ENCODE measurements around the gene RALGPS1.

DNA sequence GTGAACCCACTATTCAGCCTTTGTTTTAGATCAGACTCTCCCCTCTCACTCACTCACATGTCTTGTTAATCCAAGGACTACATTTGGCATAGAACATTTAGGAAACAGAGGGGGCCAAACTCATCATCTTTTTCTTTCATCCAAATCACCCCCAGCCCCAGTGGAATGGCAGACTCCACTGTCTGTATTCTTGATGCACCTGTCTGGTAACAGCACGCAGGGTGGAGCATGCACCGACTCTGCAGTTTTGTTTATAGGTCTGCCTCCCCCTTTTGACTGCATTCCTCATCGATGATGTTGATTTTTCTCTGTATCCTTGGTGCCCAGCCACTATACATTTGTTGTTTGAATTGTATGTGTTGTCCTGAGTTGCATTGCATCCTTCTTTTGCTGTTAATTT lies 141.9 kb downstream of the RALGPS1 start:
- TF ChIP-seq, protein P1, sequence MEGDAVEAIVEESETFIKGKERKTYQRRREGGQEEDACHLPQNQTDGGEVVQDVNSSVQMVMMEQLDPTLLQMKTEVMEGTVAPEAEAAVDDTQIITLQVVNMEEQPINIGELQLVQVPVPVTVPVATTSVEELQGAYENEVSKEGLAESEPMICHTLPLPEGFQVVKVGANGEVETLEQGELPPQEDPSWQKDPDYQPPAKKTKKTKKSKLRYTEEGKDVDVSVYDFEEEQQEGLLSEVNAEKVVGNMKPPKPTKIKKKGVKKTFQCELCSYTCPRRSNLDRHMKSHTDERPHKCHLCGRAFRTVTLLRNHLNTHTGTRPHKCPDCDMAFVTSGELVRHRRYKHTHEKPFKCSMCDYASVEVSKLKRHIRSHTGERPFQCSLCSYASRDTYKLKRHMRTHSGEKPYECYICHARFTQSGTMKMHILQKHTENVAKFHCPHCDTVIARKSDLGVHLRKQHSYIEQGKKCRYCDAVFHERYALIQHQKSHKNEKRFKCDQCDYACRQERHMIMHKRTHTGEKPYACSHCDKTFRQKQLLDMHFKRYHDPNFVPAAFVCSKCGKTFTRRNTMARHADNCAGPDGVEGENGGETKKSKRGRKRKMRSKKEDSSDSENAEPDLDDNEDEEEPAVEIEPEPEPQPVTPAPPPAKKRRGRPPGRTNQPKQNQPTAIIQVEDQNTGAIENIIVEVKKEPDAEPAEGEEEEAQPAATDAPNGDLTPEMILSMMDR (IDR thresholded peaks at IDR 0.05), result no peak
- TF ChIP-seq POLR2A (IDR thresholded peaks at IDR 0.05), result no peak
